Stimulated activated CD8-positive, alpha-beta memory T cell treated with anti-CD3 and anti-CD28 coated beads, Interleukin-4, amount 100 ng/mL, for 24 hours (primary cell): ENCODE results near the gene TMEM225B.
"Not testable (repeated sequence)": the region's sequence is repeated elsewhere in the genome, so short reads cannot be mapped to it uniquely, and the experiment has no call there.

Source experiments
- DNase-seq: peaks from one replicate; pipeline ENCODE4 v3.0.0-alpha.2; 2020; ENCODE audit warnings: low read depth

Gene TMEM225B

GRCh38 chr7:99579281-99579955 lies 18.6 kb upstream of the TMEM225B start:
- no peak for DNase-seq

- peak; percentile 40 for DNase-seq
These were observed 17.9 kb upstream of the TMEM225B start for GRCh38 chr7:99579956-99580777.

GRCh38 chr7:99580778-99581332 lies 17.2 kb upstream of the TMEM225B start:
- not testable (repeated sequence) for DNase-seq

- DNase-seq: no peak
These were observed 9.2 kb upstream of the TMEM225B start for GRCh38 chr7:99588868-99589267.

- DNase-seq: no peak
These were observed 2.9 kb upstream of the TMEM225B start for GRCh38 chr7:99594948-99595745.

- no peak for DNase-seq
These were observed 1.6 kb upstream of the TMEM225B start for GRCh38 chr7:99596408-99596955.

- DNase-seq: no peak
These were observed 1.8 kb downstream of the TMEM225B start for GRCh38 chr7:99599836-99600235.

GRCh38 chr7:99601656-99602310 lies 3.7 kb downstream of the TMEM225B start:
- DNase-seq: no peak

- DNase-seq: no peak
These were observed 7.5 kb downstream of the TMEM225B start for GRCh38 chr7:99605527-99605926.

- DNase-seq: no peak
These were observed 8.5 kb downstream of the TMEM225B start for GRCh38 chr7:99606531-99606930.

GRCh38 chr7:99607548-99607947 lies 9.5 kb downstream of the TMEM225B start:
- DNase-seq: no peak

GRCh38 chr7:99614495-99614894 lies 16.4 kb downstream of the TMEM225B start:
- DNase-seq: no peak

GRCh38 chr7:99615989-99616358 lies 17.9 kb downstream of the TMEM225B start:
- no peak for DNase-seq

- DNase-seq: peak; percentile 76
These were observed 18.5 kb downstream of the TMEM225B start, which contains the start of gene ZSCAN25 for GRCh38 chr7:99616359-99617191. Gene ZSCAN25 (plus strand): TSS chr7:99616946. CDS start chr7:99619607, 2,661 bp downstream.

- no peak for DNase-seq
These were observed 19.2 kb downstream of the TMEM225B start for GRCh38 chr7:99617192-99617781.

- no peak for DNase-seq
These were observed 20.7 kb downstream of the TMEM225B start for GRCh38 chr7:99618726-99619125.

GRCh38 chr7:99619571-99620130 lies 21.6 kb downstream of the TMEM225B start:
- no peak for DNase-seq

GRCh38 chr7:99621271-99621670 lies 23.2 kb downstream of the TMEM225B start:
- DNase-seq: no peak

GRCh38 chr7:99622596-99622995 lies 24.5 kb downstream of the TMEM225B start:
- no peak for DNase-seq
